GM12891 (cell line): Measurements from ENCODE around the gene FADS6.
"Not testable (repeated sequence)": the region's sequence is repeated elsewhere in the genome, so short reads cannot be mapped to it uniquely, and the experiment has no call there.

Experiments
- DNase-seq: peaks from one replicate; pipeline ENCODE4 v3.0.0; 2011; ENCODE audit warnings: low spot score; ENCODE audit not compliant: insufficient read length
- FAIRE-seq: peaks from 2 replicates; lab custom pipeline; 2011; peaks lifted over from hg19 to GRCh38; lab: Jason Lieb, UNC
- PAX5 ChIP-seq: IDR thresholded peaks from 2 replicates; pipeline ENCODE4 v1.6.1; 2011; ENCODE audit warnings: low read length, moderate library complexity, mild to moderate bottlenecking; ENCODE audit not compliant: insufficient read depth, severe bottlenecking
- POLR2A ChIP-seq: IDR thresholded peaks from 2 replicates; pipeline ENCODE4 v1.6.1; 2011; ENCODE audit warnings: low read depth, low read length, control low read depth
- POLR2AphosphoS5 ChIP-seq: IDR thresholded peaks from 2 replicates; pipeline ENCODE4 v1.6.1; 2011; ENCODE audit warnings: low read depth, low read length, control low read depth
- POU2F2 ChIP-seq: IDR thresholded peaks from 2 replicates; pipeline ENCODE4 v1.6.1; 2011; ENCODE audit warnings: low read depth, mild to moderate bottlenecking, control low read depth, low read length, moderate library complexity
- SPI1 ChIP-seq: IDR thresholded peaks from 2 replicates; pipeline ENCODE4 v1.6.1; 2011; ENCODE audit warnings: low read depth, low read length, control low read depth
- TAF1 ChIP-seq: IDR thresholded peaks from 2 replicates; pipeline ENCODE4 v1.6.1; 2011; ENCODE audit warnings: low read depth, low read length, control low read depth

The FADS6 gene

GRCh38 chr17:74875155-74875976 lies 18.1 kb downstream of the FADS6 start:
- no peak for TF ChIP-seq PAX5
- TF ChIP-seq POLR2AphosphoS5: no peak
- FAIRE-seq: no peak

GRCh38 chr17:74874615-74875037 lies 18.8 kb downstream of the FADS6 start:
- TF ChIP-seq POU2F2: no peak
- TF ChIP-seq POLR2AphosphoS5: no peak
- TF ChIP-seq PAX5: no peak
- no peak for TF ChIP-seq SPI1
- no peak for TF ChIP-seq POLR2A
- TF ChIP-seq TAF1: no peak
- FAIRE-seq (no peak), DNase-seq (no peak)

More at GRCh38 chr17:74875155-74875976, 18.1 kb downstream of the FADS6 start:
- DNase-seq: no peak

- TF ChIP-seq TAF1 (no peak), PAX5 (no peak), SPI1 (no peak)
- FAIRE-seq (no peak), DNase-seq (no peak)
These were observed 19.4 kb downstream of the FADS6 start for GRCh38 chr17:74873874-74874614.

GRCh38 chr17:74873037-74873873 lies 20.2 kb downstream of the FADS6 start:
- DNase-seq (peak; percentile 99), FAIRE-seq (peak; percentile 88)
- TF ChIP-seq TAF1: peak; percentile 89
- peak; percentile 96 for TF ChIP-seq POLR2AphosphoS5
- peak; percentile 82 for TF ChIP-seq POU2F2
- TF ChIP-seq SPI1: peak; percentile 57
- TF ChIP-seq PAX5: no peak
- peak; percentile 96 for TF ChIP-seq POLR2A

- TF ChIP-seq POU2F2: 0 out of 2 replicates have a peak, but pooled peaks have one; percentile 37
- peak; percentile 90 for TF ChIP-seq TAF1
- TF ChIP-seq SPI1: no peak
- TF ChIP-seq PAX5: no peak
- TF ChIP-seq POLR2A: peak; percentile 61; the same call in 1 of the 2 replicates
- peak; percentile 50; the same call in 1 of the 2 replicates for TF ChIP-seq POLR2AphosphoS5
- FAIRE-seq (no peak), DNase-seq (no peak)
These were observed 21.0 kb downstream of the FADS6 start, which contains the start of gene FDXR for GRCh38 chr17:74872313-74873036. Gene FDXR (minus strand): TSS chr17:74872994. CDS start chr17:74872944, 50 bp downstream.

GRCh38 chr17:74871356-74872076 lies 21.9 kb downstream of the FADS6 start:
- no peak for FAIRE-seq

GRCh38 chr17:74870512-74870911 lies 22.9 kb downstream of the FADS6 start:
- no peak for DNase-seq
- FAIRE-seq: no peak
- TF ChIP-seq POLR2AphosphoS5 (no peak), POU2F2 (no peak), SPI1 (no peak), TAF1 (no peak), POLR2A (no peak), PAX5 (no peak)

More at GRCh38 chr17:74871356-74872076, 21.9 kb downstream of the FADS6 start:
- TF ChIP-seq SPI1: no peak
- TF ChIP-seq TAF1: no peak
- no peak for TF ChIP-seq POLR2AphosphoS5
- no peak for TF ChIP-seq PAX5
- TF ChIP-seq POLR2A: no peak
- TF ChIP-seq POU2F2: no peak
- DNase-seq: no peak

GRCh38 chr17:74870028-74870427 lies 23.4 kb downstream of the FADS6 start:
- not testable (repeated sequence) for FAIRE-seq, DNase-seq

- FAIRE-seq (no peak), DNase-seq (no peak)
- TF ChIP-seq TAF1: no peak
- no peak for TF ChIP-seq POU2F2
- TF ChIP-seq POLR2AphosphoS5: no peak
- no peak for TF ChIP-seq POLR2A
- TF ChIP-seq SPI1: no peak
- TF ChIP-seq PAX5: no peak
These were observed 24.6 kb downstream of the FADS6 start for GRCh38 chr17:74868908-74869255.
